Sigmoid colon (tissue), 7 donors: Measurements from ENCODE around the gene SEMA4A. TPM values are rescaled to one million over a fixed set of nuclear protein-coding genes. Genes with fewer than 3 reads are reported as not detected.
A peak's percentile ranks its signal among the peaks of the same experiment; 100 is the strongest.
"Not testable (repeated sequence)": the region's sequence is repeated elsewhere in the genome, so short reads cannot be mapped to it uniquely, and the experiment has no call there.

Experiments used
- DNase-seq: peaks from one replicate; pipeline ENCODE4 v3.0.0-alpha.2; 2019
- H3K27ac ChIP-seq, 4 donors: fragments of 200-600 bp; sonication (generic); one replicate each; pipeline ENCODE4 v1.5.1; 2016 to 2019; ENCODE audit warnings: mild to moderate bottlenecking in 1 of 4
- H3K27me3 ChIP-seq, 3 donors: fragments of 200-600 bp; sonication (generic); one replicate each; pipeline ENCODE4 v1.5.1; 2019; ENCODE audit warnings: mild to moderate bottlenecking in 1 of 3
- H3K36me3 ChIP-seq, 4 donors: fragments of 200-600 bp; sonication (generic); one replicate each; pipeline ENCODE4 v1.5.1; 2016 to 2019
- H3K4me1 ChIP-seq, 4 donors: fragments of 200-600 bp; sonication (generic); one replicate each; pipeline ENCODE4 v1.5.1; 2017 to 2019
- H3K4me3 ChIP-seq, 4 donors: fragments of 200-600 bp; sonication (generic); one replicate each; pipeline ENCODE4 v1.5.1; 2017 to 2019; ENCODE audit warnings: mild to moderate bottlenecking in 2 of 4, moderate library complexity in 1 of 4
- H3K9me3 ChIP-seq, 4 donors: fragments of 200-600 bp in 3 of 4; sonication (generic) in 3 of 4; one replicate each; pipeline versions ENCODE4 v1.5.1 to v1.6.1; 2013 to 2019
- EP300 ChIP-seq, 4 donors: sonication (generic); formaldehyde crosslinking; IDR thresholded peaks; one replicate each; pipeline ENCODE4 v1.6.1; 2017; ENCODE audit warnings: antibody characterized with exemption in 4 of 4
- POLR2A ChIP-seq, 2 donors: fragments of 450-650 bp; IDR thresholded peaks; one replicate each; pipeline ENCODE4 v1.6.1; 2016; ENCODE audit warnings: antibody characterized with exemption in 2 of 2, mild to moderate bottlenecking in 2 of 2, moderate library complexity in 2 of 2
- POLR2AphosphoS5 ChIP-seq, 4 donors: sonication (generic); formaldehyde crosslinking; IDR thresholded peaks; one replicate each; pipeline ENCODE4 v1.6.1; 2017; ENCODE audit warnings: antibody characterized with exemption in 4 of 4
- WGBS, 2 donors: extraction: QIAGEN DNeasy Blood & Tissue Kit; methylation state at CpG; one replicate each; pipeline ENCODE4 v1.1.7; 2013; 5-methylcytosine and 5-hydroxymethylcytosine counted together
- intact Hi-C: fragments of 100-400 bp; cut with DNase I; formaldehyde crosslinking; loops from one replicate; pipeline ENCODE4 v1.15.1; 2023
- polyA plus RNA-seq, 3 donors: library from polyadenylated mRNA; stranded (reverse); fragments of 200-250 nt; gene quantifications; one replicate each; pipeline ENCODE4 v1.2.3, GENCODE V29; 2013
- total RNA-seq, 4 donors: library from RNA; depleted of rRNA; stranded (reverse); fragments of >200 nt; gene quantifications; one replicate each; pipeline ENCODE4 v1.1.0, GENCODE V29; 2016
- TF ChIP-seq, protein P1 (sequence below), 4 experiments: fragments of 450-650 bp in 3 of 4; fragments of 200-600 bp in 1 of 4; IDR thresholded peaks; one replicate each; pipeline ENCODE4 v1.5.1; 2016 to 2019; ENCODE audit warnings: antibody characterized with exemption in 4 of 4, mild to moderate bottlenecking in 3 of 4, moderate library complexity in 2 of 4
- donor health status: healthy with polysubstance abuse.
- donor health status: Bipolar disorder and iron deficiency.
- donor health status: healthy.

The SEMA4A gene
- total and polyA plus RNA-seq, 7 donors = 1.4 to 6.3 (median 1.8) TPM

DNA sequence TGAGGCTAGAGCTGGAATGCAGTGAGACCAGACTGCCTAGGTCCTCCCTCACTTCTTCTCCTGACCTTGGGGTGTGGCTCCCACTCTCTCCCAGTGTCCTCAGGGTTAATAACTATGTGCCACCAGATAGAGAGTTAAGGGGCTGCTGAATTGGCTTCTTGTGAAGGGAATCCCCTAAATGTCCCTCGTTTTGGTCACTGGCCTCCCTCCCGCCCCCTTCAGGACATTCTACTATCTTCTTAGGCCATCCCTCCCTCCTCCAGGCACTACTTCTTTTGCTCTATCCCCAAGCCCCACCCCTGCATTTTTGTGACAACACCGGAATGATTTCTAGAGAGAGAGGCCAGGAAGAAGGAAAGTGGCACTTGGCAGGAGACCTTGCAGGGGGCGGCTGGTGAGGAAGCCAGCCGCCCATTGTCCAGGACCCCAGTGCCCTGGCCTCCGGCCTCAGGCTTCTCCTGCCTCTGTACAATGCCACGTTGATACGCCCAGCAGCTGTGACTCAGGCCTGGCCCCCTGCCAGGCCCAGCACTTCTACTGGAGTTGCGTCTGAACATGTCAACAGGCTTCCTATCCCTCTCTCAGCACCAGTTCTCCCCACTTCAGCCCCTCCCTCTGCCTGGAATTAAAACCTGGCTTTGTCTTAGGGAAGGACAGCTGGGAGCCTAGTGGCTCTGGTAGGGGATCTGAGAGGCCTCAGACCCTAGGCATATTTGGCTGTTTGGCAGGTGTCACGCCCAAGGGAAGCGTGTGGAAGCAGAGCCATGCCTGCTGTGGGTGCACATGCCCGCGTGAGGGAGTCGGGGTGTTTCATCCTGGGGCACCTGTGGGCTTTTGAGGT, 29.8 kb upstream of the SEMA4A start:
- 6 to 22% methylated on average over 14 of the region's 14 CpGs for WGBS, 2 donors
- Histone ChIP-seq H3K4me1 (peaks cover 4 to 100% (median 100%) of the 10 kb centered on the region in 4 donors), H3K9me3 (no peaks in the 10 kb centered on the region), H3K4me3 (peak overlapping the region in 3 of 4 donors; percentile 28 to 42 (median 39)), H3K27me3 (no peaks in the 10 kb centered on the region), H3K27ac (peak overlapping the region; percentile 95 to 100 (median 98)), H3K36me3 (no peaks in the 10 kb centered on the region)
- peak; percentile 99 for DNase-seq
- peak; percentile 74 to 93 (median 85) for TF ChIP-seq POLR2AphosphoS5 (IDR thresholded peaks at IDR 0.05)
- TF ChIP-seq, protein P1, sequence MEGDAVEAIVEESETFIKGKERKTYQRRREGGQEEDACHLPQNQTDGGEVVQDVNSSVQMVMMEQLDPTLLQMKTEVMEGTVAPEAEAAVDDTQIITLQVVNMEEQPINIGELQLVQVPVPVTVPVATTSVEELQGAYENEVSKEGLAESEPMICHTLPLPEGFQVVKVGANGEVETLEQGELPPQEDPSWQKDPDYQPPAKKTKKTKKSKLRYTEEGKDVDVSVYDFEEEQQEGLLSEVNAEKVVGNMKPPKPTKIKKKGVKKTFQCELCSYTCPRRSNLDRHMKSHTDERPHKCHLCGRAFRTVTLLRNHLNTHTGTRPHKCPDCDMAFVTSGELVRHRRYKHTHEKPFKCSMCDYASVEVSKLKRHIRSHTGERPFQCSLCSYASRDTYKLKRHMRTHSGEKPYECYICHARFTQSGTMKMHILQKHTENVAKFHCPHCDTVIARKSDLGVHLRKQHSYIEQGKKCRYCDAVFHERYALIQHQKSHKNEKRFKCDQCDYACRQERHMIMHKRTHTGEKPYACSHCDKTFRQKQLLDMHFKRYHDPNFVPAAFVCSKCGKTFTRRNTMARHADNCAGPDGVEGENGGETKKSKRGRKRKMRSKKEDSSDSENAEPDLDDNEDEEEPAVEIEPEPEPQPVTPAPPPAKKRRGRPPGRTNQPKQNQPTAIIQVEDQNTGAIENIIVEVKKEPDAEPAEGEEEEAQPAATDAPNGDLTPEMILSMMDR (IDR thresholded peaks at IDR 0.05) = peak in 3 of 4 experiments; percentile 8 to 23 (median 23)
- TF ChIP-seq POLR2A (IDR thresholded peaks at IDR 0.05) = peak; percentile 67 to 70
- peak in 2 of 4 donors; percentile 35 to 66 for TF ChIP-seq EP300 (IDR thresholded peaks at IDR 0.05)
- intact Hi-C loops = loop anchor here (5.0 kb wide), 1 partner anchor 334 kb away; no protein-coding TSS in a partner anchor

DNA sequence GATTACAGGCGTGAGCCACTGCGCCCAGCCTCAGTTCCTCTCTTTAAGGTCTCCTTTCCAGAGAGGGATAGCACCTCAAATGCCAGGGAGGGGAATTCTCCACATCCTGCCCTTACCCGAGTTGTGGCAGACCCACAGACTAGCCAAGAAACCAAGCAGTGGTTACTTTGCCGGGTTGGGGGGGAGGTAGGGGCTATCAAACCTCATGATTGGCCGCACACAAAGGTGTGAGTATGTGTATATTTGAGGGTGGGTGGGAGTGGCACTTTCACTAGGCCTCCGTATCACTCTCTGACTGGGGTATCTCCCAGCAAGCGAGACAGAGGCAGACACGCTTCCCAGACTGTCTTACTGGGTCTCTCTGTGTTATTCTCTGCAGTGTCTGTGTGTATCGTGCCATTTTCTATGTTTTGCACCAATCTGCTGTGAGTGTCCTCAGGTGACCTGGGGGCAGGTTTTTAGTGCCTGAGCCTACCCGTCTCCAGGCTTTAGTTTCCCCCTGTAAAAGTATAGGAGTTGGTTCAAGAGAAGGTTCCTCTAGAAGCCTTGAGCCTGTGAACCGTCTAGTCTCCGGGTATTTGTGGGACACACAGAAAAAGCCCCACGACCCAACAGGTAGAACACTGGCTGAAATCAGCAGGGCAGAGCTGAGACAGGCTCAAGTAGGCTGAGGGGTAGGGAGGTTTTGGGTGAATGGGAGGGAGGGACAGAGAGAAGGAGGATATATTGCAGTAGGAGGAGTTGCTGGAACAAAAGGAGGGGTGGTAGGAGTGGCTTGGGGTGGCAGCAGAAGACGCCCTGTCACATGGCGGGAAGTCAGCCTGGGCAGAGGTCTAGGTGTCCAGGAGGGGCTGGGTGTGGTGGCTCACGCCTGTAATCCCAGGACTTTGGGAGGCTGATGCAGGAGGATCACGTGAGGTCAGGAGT, 28.6 kb upstream of the SEMA4A start:
- TF ChIP-seq, protein P1 (IDR thresholded peaks at IDR 0.05) = no peak
- no peak for TF ChIP-seq EP300 (IDR thresholded peaks at IDR 0.05)
- peak; percentile 6 to 56 for TF ChIP-seq POLR2A (IDR thresholded peaks at IDR 0.05)
- TF ChIP-seq POLR2AphosphoS5 (IDR thresholded peaks at IDR 0.05) = peak; percentile 50 to 84 (median 71)
- intact Hi-C loops = loop anchor here (5.0 kb wide), 1 partner anchor 332 kb away; no protein-coding TSS in a partner anchor
- Histone ChIP-seq H3K27me3 (no peaks in the 10 kb centered on the region), H3K27ac (peak overlapping the region; percentile 95 to 100 (median 98)), H3K9me3 (no peaks in the 10 kb centered on the region), H3K36me3 (no peaks in the 10 kb centered on the region), H3K4me3 (peak overlapping the region in 2 of 4 donors; percentile 19 to 31), H3K4me1 (peaks cover 4 to 100% (median 100%) of the 10 kb centered on the region in 4 donors)
- WGBS, 2 donors = 32 to 61% methylated on average over 17 of the region's 17 CpGs
- no peak for DNase-seq

DNA sequence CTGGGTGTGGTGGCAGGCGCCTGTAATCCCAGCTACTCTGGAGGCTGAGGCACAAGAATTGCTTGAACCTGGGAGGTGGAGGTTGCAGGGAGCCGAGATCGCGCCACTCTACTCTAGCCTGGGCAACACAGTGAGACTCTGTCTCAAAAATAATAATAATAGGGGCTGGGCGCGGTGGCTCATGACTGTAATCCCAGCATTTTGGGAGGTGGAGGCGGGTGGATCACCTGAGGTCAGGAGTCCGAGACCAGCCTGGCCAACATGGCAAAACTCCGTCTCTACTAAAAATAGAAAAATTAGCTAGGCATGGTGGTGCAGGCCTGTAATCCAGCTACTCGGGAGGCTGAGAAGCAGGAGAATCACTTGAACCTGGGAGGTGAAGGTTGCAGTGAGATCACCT, 27.8 kb upstream of the SEMA4A start:
- Histone ChIP-seq H3K4me1 (peaks cover 4 to 100% (median 100%) of the 10 kb centered on the region in 4 donors), H3K4me3 (peak overlapping the region in 2 of 4 donors; percentile 15 to 31), H3K27ac (peak overlapping the region; percentile 95 to 100 (median 98))
- H3K36me3 ChIP-seq, H3K27me3 ChIP-seq, intact Hi-C loops, DNase-seq, H3K9me3 ChIP-seq: not testable (repeated sequence)
- 87 to 92% methylated on average over 10 of the region's 10 CpGs for WGBS, 2 donors

DNA sequence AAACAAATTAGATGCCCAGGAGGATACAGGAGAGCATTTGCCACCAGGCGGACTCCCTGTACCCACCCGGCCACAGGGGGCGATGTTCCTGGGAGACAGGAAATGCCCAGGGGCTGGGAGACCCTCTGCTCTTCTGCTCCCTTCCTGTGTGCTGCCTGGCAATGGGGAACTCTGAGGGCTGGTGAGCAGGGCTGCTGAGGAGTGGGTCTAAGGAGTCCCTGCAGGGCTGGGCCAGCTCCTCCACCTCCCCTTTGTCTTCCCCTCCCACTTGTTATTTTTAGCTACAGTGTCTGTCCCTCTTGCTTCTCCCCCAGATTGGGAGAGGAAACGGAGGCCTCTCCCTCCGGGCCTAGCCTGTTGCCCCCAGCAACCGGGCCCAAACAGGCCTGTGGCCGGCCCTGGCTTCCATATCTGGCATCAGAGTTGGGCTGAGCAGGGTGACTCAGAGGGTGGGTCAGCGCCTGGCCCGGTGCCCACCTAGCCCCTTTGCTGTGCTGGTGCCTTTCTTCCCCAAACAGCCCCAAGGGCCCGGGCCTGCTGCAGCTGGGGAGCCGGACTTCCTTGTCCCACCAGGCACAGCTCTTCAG, 27.2 kb upstream of the SEMA4A start:
- Histone ChIP-seq H3K4me3 (peak overlapping the region in 2 of 4 donors; percentile 15 to 31), H3K27me3 (no peaks in the 10 kb centered on the region), H3K9me3 (no peaks in the 10 kb centered on the region), H3K27ac (peak overlapping the region; percentile 95 to 100 (median 98)), H3K4me1 (peaks cover 4 to 100% (median 99%) of the 10 kb centered on the region in 4 donors), H3K36me3 (peaks cover 7 to 8% (median 7%) of the 10 kb centered on the region in 4 donors)
- intact Hi-C loops = no loop called here
- DNase-seq = peak; percentile 96
- WGBS, 2 donors = 24 to 31% methylated on average over 11 of the region's 11 CpGs
- TF ChIP-seq POLR2A (IDR thresholded peaks at IDR 0.05) (no peak), EP300 (IDR thresholded peaks at IDR 0.05) (peak in 2 of 4 donors; percentile 11 to 33), POLR2AphosphoS5 (IDR thresholded peaks at IDR 0.05) (peak in 3 of 4 donors; percentile 29 to 81 (median 61))
- TF ChIP-seq, protein P1 (IDR thresholded peaks at IDR 0.05) = peak in 3 of 4 experiments; percentile 25 to 48 (median 36)
